GM13976 (cell line): ENCODE data around the gene PNPLA7.
"Not testable (repeated sequence)": the region's sequence is repeated elsewhere in the genome, so short reads cannot be mapped to it uniquely, and the experiment has no call there.

Experiments
- DNase-seq: peaks from one replicate; pipeline ENCODE4 v3.0.0; 2012; ENCODE audit warnings: low spot score
- in situ Hi-C: fragments of 300-500 bp; cut with MboI; formaldehyde crosslinking; loops from one replicate; pipeline ENCODE4 v1.12.0; 2022; ENCODE audit warnings: low sequenced_read_pairs, mixed read lengths, inconsistent platforms; ENCODE audit not compliant: unreplicated experiment
- TF ChIP-seq, protein P1 (sequence below): IDR thresholded peaks from 2 replicates; pipeline ENCODE4 v1.5.1; 2012; ENCODE audit warnings: borderline replicate concordance, mild to moderate bottlenecking; ENCODE audit not compliant: insufficient read depth; ENCODE audit errors: extremely low read depth, missing control alignments, control extremely low read depth

Gene PNPLA7

DNA sequence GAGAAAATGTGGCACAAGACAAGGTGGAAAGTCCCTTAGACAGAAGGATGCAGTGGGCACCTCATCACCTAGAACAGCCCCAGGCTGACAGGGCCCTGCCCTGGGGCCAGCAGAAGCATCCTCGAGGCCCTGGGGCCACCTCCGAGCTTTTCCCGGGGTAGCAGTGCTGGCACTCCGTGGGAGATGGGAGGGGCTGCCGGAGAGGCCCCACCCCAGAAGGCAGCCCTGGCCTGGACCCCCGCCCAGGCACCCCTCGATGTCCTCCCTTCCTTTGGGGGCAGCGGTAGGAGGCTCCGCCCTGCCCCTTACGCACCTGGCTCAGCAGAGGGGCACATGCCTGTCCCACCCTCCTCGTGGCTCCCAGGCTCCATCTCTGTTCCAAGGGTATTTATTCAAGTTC is 73.3 kb downstream of the PNPLA7 start:
- no peak for DNase-seq
- in situ Hi-C loops, result no loop called here
- TF ChIP-seq, protein P1, sequence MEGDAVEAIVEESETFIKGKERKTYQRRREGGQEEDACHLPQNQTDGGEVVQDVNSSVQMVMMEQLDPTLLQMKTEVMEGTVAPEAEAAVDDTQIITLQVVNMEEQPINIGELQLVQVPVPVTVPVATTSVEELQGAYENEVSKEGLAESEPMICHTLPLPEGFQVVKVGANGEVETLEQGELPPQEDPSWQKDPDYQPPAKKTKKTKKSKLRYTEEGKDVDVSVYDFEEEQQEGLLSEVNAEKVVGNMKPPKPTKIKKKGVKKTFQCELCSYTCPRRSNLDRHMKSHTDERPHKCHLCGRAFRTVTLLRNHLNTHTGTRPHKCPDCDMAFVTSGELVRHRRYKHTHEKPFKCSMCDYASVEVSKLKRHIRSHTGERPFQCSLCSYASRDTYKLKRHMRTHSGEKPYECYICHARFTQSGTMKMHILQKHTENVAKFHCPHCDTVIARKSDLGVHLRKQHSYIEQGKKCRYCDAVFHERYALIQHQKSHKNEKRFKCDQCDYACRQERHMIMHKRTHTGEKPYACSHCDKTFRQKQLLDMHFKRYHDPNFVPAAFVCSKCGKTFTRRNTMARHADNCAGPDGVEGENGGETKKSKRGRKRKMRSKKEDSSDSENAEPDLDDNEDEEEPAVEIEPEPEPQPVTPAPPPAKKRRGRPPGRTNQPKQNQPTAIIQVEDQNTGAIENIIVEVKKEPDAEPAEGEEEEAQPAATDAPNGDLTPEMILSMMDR, result no peak

DNA sequence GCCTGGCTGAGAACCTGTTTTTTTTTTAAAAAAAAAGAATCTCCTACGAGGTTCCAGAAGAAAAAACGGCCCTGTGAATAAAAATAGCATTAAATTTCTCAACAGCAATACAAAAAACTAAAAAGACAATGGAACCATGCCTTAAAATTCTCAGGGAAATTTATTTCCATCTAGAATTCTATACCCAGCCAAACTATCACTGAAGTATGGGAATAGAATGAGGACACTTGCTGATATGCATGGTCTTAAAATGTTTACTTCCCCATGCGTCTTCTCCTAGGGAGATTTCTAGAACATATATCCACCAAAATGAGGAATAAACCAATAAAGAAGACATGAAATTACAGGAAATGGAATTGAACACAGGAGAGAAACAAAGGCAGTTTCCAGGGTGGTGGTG is 74.5 kb downstream of the PNPLA7 start:
- TF ChIP-seq, protein P1, result no peak
- in situ Hi-C loops, result no loop called here
- no peak for DNase-seq

DNA sequence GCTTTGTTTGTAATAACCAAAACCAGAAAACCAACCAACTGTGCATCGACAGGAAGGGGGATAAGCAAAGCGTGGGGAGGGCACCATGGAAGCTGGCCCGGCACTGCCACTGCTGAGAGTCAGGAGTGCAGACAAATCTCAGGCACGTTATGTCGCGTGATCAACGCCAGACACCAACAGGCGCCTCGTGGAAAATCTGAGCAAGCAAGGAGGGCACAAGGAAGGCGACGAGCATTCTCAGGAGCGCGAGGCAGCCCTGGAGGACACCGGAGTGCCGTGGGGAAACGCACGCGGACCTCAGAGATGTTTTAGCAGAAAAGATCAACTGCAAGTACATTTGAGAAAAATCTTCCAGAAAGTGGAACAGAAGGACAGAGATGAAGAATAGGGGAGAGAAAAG is 75.9 kb downstream of the PNPLA7 start:
- in situ Hi-C loops, result no loop called here
- no peak for DNase-seq
- TF ChIP-seq, protein P1, result no peak

DNA sequence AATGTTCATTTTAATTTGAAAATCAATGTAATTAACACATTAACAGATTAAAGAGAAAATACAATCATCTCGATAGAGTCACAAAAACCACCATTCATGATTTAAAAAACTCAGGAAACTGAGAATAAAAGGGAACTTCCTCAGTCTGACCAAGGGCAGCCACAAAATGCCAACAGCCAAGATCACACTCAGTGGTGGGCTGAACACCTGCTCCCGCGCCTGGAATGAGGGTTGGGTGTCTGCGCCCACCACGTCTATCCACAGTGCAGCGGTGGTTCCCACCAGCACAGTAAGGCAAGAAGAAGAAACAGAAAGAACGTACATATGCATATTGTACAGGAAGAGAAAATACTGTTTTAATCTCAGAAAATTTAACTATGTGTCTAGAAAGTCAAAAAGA is 79.4 kb downstream of the PNPLA7 start:
- DNase-seq, result no peak
- TF ChIP-seq, protein P1, result no peak
- in situ Hi-C loops, result no loop called here

DNA sequence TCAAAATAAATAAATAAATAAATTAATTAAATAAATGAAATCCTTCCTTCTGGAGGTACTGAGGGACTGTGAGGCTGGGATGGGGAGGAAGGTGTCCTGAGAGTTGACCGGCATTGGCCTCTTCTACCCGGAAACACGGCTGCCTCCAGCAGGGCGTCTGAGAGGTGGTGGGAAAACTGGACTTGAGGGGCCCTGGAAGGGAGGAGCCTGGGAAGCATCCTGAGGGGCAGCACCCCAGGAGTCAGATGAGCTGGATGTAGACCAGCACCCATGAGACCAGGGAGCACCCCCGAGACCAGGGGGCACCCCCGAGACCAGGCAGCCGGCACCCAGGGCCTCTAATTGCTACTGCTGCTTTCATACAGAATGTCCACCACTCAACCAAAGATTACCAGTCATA is 82.3 kb downstream of the PNPLA7 start:
- no peak for DNase-seq
- TF ChIP-seq, protein P1, result no peak
- in situ Hi-C loops, result no loop called here

DNA sequence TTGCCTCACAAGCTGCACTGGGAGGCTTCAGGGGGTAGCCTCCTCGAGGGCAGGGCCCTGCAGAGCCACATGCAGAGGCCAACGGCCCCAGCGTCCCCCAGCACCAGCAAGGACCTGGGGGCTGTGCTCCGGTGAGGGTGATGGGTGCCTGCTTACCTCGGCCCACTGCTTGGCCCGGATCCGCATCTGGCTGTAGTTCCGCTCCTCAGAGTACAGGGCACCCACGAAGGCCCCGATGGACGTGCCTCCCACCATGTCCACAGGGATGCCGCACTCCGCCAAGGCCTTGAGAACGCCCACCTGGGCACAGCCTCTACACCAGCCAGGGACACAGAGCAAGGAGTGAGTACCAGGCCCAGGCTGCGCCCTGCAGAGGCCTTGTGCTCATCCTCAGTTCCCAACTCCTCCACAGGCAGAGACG is 83.0 kb downstream of the PNPLA7 start:
- no peak for DNase-seq
- TF ChIP-seq, protein P1, result no peak
- in situ Hi-C loops, result no loop called here

DNA sequence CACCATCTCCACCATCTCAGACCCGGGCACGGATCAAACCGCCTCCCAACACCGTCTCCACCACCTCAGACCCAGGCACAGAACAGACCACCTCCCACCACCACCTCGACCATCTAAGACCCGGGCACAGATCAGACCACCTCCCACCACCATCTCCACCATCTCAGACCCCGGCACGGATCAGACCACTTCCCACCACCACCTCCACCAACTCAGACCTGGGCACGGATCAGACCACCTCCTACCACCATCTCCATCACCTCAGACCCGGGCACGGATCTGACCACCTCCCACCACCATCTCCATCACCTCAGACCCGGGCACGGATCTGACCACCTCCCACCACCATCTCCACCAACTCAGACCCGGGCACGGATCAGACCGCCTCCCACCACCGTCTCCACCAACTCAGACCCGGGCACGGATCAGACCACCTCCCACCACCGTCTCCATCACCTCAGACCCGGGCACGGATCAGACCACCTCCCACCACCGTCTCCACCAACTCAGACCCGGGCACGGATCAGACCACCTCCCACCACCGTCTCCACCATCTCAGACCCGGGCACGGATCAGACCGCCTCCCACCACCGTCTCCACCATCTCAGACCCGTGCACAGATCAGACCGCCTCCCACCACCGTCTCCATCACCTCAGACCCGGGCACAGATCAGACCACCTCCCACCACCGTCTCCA is 83.7 kb downstream of the PNPLA7 start:
- DNase-seq, in situ Hi-C loops: not testable (repeated sequence)
